Measurements from ENCODE around the gene TLE1.
A peak's percentile ranks its signal among the peaks of the same experiment; 100 is the strongest.

Gene TLE1

DNA sequence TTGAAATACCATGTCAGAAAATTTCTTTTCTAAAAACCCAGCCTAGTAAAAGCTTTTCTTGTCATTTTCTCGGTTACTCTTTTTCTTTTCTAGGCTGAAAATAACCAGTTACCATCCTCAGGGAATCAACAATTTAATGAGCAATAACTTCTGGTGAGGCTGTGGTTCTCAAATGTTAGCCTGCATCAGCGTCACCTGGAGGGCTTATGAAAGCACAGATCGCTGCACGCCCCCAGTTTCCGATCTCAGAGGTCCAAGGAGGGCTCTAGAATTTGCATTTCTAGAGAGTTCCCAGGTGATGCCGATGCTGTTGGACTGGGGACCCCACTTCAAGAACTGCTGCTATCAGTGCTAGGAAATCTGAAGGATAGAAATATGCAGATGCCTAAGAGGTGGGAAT, 28.9 kb upstream of the TLE1 start:
- Histone ChIP-seq H4K20me1 (ENCODE audit: insufficient read depth, low read length) (no peaks in the 10 kb centered on the region), H3K36me3 (replicated peaks; ENCODE audit: low read depth, low read length) (no peaks in the 10 kb centered on the region), H3K27me3 (ENCODE audit: low read depth, low read length) (peaks cover 9% of the 10 kb centered on the region; the same call in 1 of the 2 replicates), H3K4me3 (ENCODE audit: low read length) (no peak overlapping the region), H3K9me3 (ENCODE audit: insufficient read depth, low read length) (no peaks in the 10 kb centered on the region), H2AFZ (ENCODE audit: low read depth, low read length) (no peak overlapping the region), H3K27ac (ENCODE audit: low read length) (no peak overlapping the region), H3K79me2 (ENCODE audit: low read length) (no peaks in the 10 kb centered on the region), H3K4me2 (ENCODE audit: low read length) (peak overlapping the region; percentile 26; the same call in 1 of the 2 replicates), H3K4me1 (ENCODE audit: low read length) (peaks cover 2% of the 10 kb centered on the region; the same call in 1 of the 2 replicates), H3K9ac (ENCODE audit: low read length) (no peak overlapping the region)
- TF ChIP-seq EZH2phosphoT487 (IDR thresholded peaks at IDR 0.05; ENCODE audit: low read depth) = no peak
- TF ChIP-seq, protein P1, sequence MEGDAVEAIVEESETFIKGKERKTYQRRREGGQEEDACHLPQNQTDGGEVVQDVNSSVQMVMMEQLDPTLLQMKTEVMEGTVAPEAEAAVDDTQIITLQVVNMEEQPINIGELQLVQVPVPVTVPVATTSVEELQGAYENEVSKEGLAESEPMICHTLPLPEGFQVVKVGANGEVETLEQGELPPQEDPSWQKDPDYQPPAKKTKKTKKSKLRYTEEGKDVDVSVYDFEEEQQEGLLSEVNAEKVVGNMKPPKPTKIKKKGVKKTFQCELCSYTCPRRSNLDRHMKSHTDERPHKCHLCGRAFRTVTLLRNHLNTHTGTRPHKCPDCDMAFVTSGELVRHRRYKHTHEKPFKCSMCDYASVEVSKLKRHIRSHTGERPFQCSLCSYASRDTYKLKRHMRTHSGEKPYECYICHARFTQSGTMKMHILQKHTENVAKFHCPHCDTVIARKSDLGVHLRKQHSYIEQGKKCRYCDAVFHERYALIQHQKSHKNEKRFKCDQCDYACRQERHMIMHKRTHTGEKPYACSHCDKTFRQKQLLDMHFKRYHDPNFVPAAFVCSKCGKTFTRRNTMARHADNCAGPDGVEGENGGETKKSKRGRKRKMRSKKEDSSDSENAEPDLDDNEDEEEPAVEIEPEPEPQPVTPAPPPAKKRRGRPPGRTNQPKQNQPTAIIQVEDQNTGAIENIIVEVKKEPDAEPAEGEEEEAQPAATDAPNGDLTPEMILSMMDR (IDR thresholded peaks at IDR 0.05; ENCODE audit: low read depth, low read length) = no peak

DNA sequence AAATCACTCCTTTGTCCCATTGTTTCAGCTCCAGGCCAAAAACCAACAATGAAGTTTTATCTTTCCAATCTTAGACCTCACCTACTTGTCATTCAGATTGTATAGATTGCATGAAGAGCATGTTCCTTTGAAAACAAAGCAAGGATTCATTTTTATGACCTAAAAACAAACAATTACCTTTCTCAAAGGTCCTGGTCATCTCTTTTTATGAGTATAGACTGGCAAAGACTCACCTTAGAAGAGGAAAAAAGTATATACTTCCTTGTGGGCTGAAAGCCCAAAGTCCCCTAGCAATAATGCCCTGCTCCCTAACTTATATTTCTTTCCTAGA, 28.4 kb upstream of the TLE1 start:
- Histone ChIP-seq H3K4me3 (ENCODE audit: low read length) (no peak overlapping the region), H4K20me1 (ENCODE audit: insufficient read depth, low read length) (no peaks in the 10 kb centered on the region), H3K36me3 (replicated peaks; ENCODE audit: low read depth, low read length) (no peaks in the 10 kb centered on the region), H3K27me3 (ENCODE audit: low read depth, low read length) (peaks cover 9% of the 10 kb centered on the region; the same call in 1 of the 2 replicates), H3K79me2 (ENCODE audit: low read length) (no peaks in the 10 kb centered on the region), H3K9me3 (ENCODE audit: insufficient read depth, low read length) (no peaks in the 10 kb centered on the region), H3K27ac (ENCODE audit: low read length) (no peak overlapping the region), H3K9ac (ENCODE audit: low read length) (no peak overlapping the region), H3K4me2 (ENCODE audit: low read length) (no peak overlapping the region), H2AFZ (ENCODE audit: low read depth, low read length) (no peak overlapping the region), H3K4me1 (ENCODE audit: low read length) (peaks cover 2% of the 10 kb centered on the region; the same call in 1 of the 2 replicates)
- no peak for TF ChIP-seq EZH2phosphoT487 (IDR thresholded peaks at IDR 0.05; ENCODE audit: low read depth)
- TF ChIP-seq, protein P1 (IDR thresholded peaks at IDR 0.05; ENCODE audit: low read depth, low read length) = no peak

DNA sequence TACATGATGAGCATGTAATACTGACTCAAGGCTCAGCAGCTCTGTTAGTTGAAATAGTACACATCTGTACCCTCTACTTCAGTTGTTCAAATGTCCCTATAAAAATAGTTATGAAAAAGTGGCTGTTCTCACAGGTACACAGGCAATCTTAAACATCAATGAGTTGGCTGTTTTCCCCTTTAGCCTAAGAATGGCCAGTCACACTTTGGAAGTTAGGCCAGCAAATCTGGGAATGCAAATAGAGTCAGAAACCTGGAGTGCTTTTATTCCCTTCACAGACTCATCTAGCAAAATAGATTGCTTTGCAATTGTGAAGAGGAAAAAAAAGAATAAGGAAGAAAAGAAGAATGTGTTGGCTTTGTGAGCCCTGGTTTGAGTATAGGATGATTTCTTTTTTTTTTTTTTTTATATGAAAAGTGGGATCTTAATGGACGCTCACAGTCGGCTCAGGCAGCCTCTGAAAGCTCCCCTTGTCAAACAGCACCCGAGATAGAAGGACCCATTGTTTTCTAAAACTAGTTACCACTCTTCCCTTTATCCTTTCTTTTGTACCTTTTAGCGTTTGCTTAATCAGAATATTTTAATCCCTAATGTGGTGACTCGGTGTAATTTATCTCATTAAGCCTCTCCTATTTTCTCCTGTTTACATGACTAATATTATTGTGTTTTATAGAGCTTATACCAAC, 27.9 kb upstream of the TLE1 start:
- Histone ChIP-seq H3K4me3 (ENCODE audit: low read length) (no peak overlapping the region), H3K9ac (ENCODE audit: low read length) (no peak overlapping the region), H3K79me2 (ENCODE audit: low read length) (no peaks in the 10 kb centered on the region), H3K9me3 (ENCODE audit: insufficient read depth, low read length) (no peaks in the 10 kb centered on the region), H3K36me3 (replicated peaks; ENCODE audit: low read depth, low read length) (no peaks in the 10 kb centered on the region), H3K4me1 (ENCODE audit: low read length) (peaks cover 2% of the 10 kb centered on the region; the same call in 1 of the 2 replicates), H2AFZ (ENCODE audit: low read depth, low read length) (no peak overlapping the region), H3K27ac (ENCODE audit: low read length) (no peak overlapping the region), H3K27me3 (ENCODE audit: low read depth, low read length) (peaks cover 9% of the 10 kb centered on the region; the same call in 1 of the 2 replicates), H3K4me2 (ENCODE audit: low read length) (no peak overlapping the region), H4K20me1 (ENCODE audit: insufficient read depth, low read length) (no peaks in the 10 kb centered on the region)
- TF ChIP-seq EZH2phosphoT487 (IDR thresholded peaks at IDR 0.05; ENCODE audit: low read depth) = no peak
- TF ChIP-seq, protein P1 (IDR thresholded peaks at IDR 0.05; ENCODE audit: low read depth, low read length) = no peak

DNA sequence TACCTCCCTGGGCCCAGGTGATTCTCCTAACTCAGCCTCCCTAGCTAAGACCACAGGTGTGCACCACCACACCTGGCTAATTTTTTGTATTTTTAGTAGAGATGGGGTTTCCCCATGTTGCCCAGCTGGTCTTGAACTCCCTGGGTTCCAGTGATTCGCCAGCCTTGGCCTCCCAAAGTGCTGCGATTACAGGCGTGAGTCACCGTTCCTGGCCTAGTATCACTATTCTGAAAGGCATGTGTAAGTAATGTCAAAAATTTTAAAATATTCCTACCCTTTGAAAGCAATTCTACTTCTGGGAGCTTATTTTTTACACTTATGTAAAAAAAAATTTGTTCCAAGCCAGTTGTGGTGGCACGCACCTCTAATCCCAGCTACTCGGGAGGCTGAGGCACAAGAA, 27.1 kb upstream of the TLE1 start:
- no peak overlapping the region for H3K27ac ChIP-seq (ENCODE audit: low read length)
- H3K79me2 ChIP-seq (ENCODE audit: low read length) = no peaks in the 10 kb centered on the region
- no peak overlapping the region for H2AFZ ChIP-seq (ENCODE audit: low read depth, low read length)
- H3K4me3 ChIP-seq (ENCODE audit: low read length) = no peak overlapping the region
- H4K20me1 ChIP-seq (ENCODE audit: insufficient read depth, low read length) = no peaks in the 10 kb centered on the region
- peaks cover 9% of the 10 kb centered on the region; the same call in 1 of the 2 replicates for H3K27me3 ChIP-seq (ENCODE audit: low read depth, low read length)
- no peak for TF ChIP-seq EZH2phosphoT487 (IDR thresholded peaks at IDR 0.05; ENCODE audit: low read depth)
- TF ChIP-seq, protein P1 (IDR thresholded peaks at IDR 0.05; ENCODE audit: low read depth, low read length) = no peak
- no peaks in the 10 kb centered on the region for H3K36me3 ChIP-seq (replicated peaks; ENCODE audit: low read depth, low read length)
- no peaks in the 10 kb centered on the region for H3K9me3 ChIP-seq (ENCODE audit: insufficient read depth, low read length)
- no peak overlapping the region for H3K4me2 ChIP-seq (ENCODE audit: low read length)
- H3K9ac ChIP-seq (ENCODE audit: low read length) = no peak overlapping the region
- peaks cover 2% of the 10 kb centered on the region; the same call in 1 of the 2 replicates for H3K4me1 ChIP-seq (ENCODE audit: low read length)
